Neuronal stem cell (in vitro differentiated cells): ENCODE data around the gene KIAA0319L.

Experiments used
- DNase-seq: peaks from one replicate; pipeline ENCODE4 v3.0.0-alpha.2; 2013; ENCODE audit warnings: low spot score
- H2AFZ ChIP-seq: one replicate; pipeline ENCODE4 v1.6.1; 2013; ENCODE audit warnings: mild to moderate bottlenecking, low read length, inconsistent platforms
- H2AK5ac ChIP-seq: 2 replicates; pipeline ENCODE4 v1.6.1; 2013; ENCODE audit warnings: low read depth, mild to moderate bottlenecking, inconsistent platforms, low read length, moderate library complexity, mixed read lengths
- H2BK120ac ChIP-seq: 2 replicates; pipeline ENCODE4 v1.6.1; 2013; ENCODE audit warnings: low read depth, mild to moderate bottlenecking, inconsistent platforms, low read length, moderate library complexity, mixed read lengths
- H2BK12ac ChIP-seq: one replicate; pipeline ENCODE4 v1.6.1; 2013; ENCODE audit warnings: low read length, inconsistent platforms
- H2BK15ac ChIP-seq: 2 replicates; pipeline ENCODE4 v1.6.1; 2013; ENCODE audit warnings: mild to moderate bottlenecking, low read length, inconsistent platforms, mixed read lengths
- H2BK5ac ChIP-seq: one replicate; pipeline ENCODE4 v1.6.1; 2013; ENCODE audit warnings: inconsistent platforms, mild to moderate bottlenecking, low read length, moderate library complexity
- H3K14ac ChIP-seq: one replicate; pipeline ENCODE4 v1.6.1; 2013; ENCODE audit warnings: low read length, inconsistent platforms
- H3K18ac ChIP-seq: 2 replicates; pipeline ENCODE4 v1.6.1; 2013; ENCODE audit warnings: low read length, inconsistent platforms
- H3K23ac ChIP-seq: 2 replicates; pipeline ENCODE4 v1.6.1; 2013; ENCODE audit warnings: low read depth, mild to moderate bottlenecking, mixed read lengths, low read length, inconsistent platforms; ENCODE audit not compliant: poor library complexity
- H3K27ac ChIP-seq: replicated peaks from 3 replicates; pipeline ENCODE4 v1.5.1; 2013; ENCODE audit warnings: low read length, inconsistent platforms
- H3K27me3 ChIP-seq, 3 experiments: 2 replicates each; pipeline ENCODE4 v1.6.1; 2013; ENCODE audit warnings: low read length in 3 of 3, mild to moderate bottlenecking in 2 of 3, inconsistent platforms in 1 of 3, low read depth in 1 of 3, mixed read lengths in 1 of 3, moderate library complexity in 1 of 3; ENCODE audit not compliant: control insufficient read depth in 3 of 3, insufficient read depth in 3 of 3
- H3K36me3 ChIP-seq, 2 donors: replicated peaks in 1 of 2; 2 replicates each; pipeline ENCODE4 v1.6.1; 2013; ENCODE audit warnings: low read length in 2 of 2; ENCODE audit not compliant: control insufficient read depth in 2 of 2, insufficient read depth in 2 of 2
- H3K4ac ChIP-seq: 2 replicates; pipeline ENCODE4 v1.6.1; 2013; ENCODE audit warnings: inconsistent platforms, mild to moderate bottlenecking, low read length, moderate library complexity
- H3K4me1 ChIP-seq, 2 donors: 1 replicate in 1 of 2; 2 replicates in 1 of 2; pipeline ENCODE4 v1.6.1; 2013; ENCODE audit warnings: low read length in 2 of 2, low read depth in 1 of 2; ENCODE audit not compliant: control insufficient read depth in 2 of 2, insufficient read depth in 1 of 2
- H3K4me2 ChIP-seq: one replicate; pipeline ENCODE4 v1.6.1; 2013; ENCODE audit warnings: mild to moderate bottlenecking, low read length, inconsistent platforms; ENCODE audit not compliant: insufficient read depth, poor library complexity, severe bottlenecking
- H3K4me3 ChIP-seq, 2 donors: 2 replicates each; pipeline ENCODE4 v1.5.1; 2013; ENCODE audit warnings: low read length in 2 of 2, mild to moderate bottlenecking in 2 of 2, inconsistent platforms in 1 of 2, moderate library complexity in 1 of 2
- H3K79me1 ChIP-seq: one replicate; pipeline ENCODE4 v1.6.1; 2013; ENCODE audit warnings: low read depth, mild to moderate bottlenecking, inconsistent platforms, low read length, moderate library complexity
- H3K9ac ChIP-seq: one replicate; pipeline ENCODE4 v1.6.1; 2013; ENCODE audit warnings: mild to moderate bottlenecking, low read depth, low read length, inconsistent platforms; ENCODE audit not compliant: poor library complexity
- H3K9me3 ChIP-seq, 2 donors: replicated peaks in 1 of 2; 2 replicates each; pipeline versions ENCODE3 to v1.6.1; 2013; ENCODE audit warnings: low read length in 2 of 2, mild to moderate bottlenecking in 2 of 2, inconsistent platforms in 1 of 2, low read depth in 1 of 2, mixed read lengths in 1 of 2, moderate library complexity in 1 of 2; ENCODE audit not compliant: control insufficient read depth in 2 of 2, insufficient read depth in 1 of 2
- H4K8ac ChIP-seq: one replicate; pipeline ENCODE4 v1.6.1; 2013; ENCODE audit warnings: low read depth, mild to moderate bottlenecking, inconsistent platforms, low read length, moderate library complexity
- H4K91ac ChIP-seq: one replicate; pipeline ENCODE4 v1.6.1; 2013; ENCODE audit warnings: low read length, low read depth, mild to moderate bottlenecking, inconsistent platforms; ENCODE audit not compliant: poor library complexity
- WGBS, 2 donors: extraction: QIAGEN DNeasy Blood & Tissue Kit; methylation state at CpG; one replicate each; pipeline ENCODE4 v1.1.7; 2013; ENCODE audit warnings: missing lambda C conversion rate in 2 of 2, mixed read lengths in 1 of 2; ENCODE audit not compliant: insufficient read length in 2 of 2, insufficient replicate concordance in 1 of 2; ENCODE audit errors: extremely low coverage in 2 of 2; 5-methylcytosine and 5-hydroxymethylcytosine counted together

The KIAA0319L gene

GRCh38 chr1:35506960-35507912, 50.0 kb downstream of the KIAA0319L start:
- Histone ChIP-seq H3K27me3 (no peaks in the 10 kb centered on the region), H3K18ac (no peak overlapping the region), H3K23ac (no peak overlapping the region), H3K4me1 (no peaks in the 10 kb centered on the region), H2AK5ac (no peak overlapping the region), H4K8ac (no peak overlapping the region), H3K4me2 (no peak overlapping the region), H3K9ac (no peak overlapping the region), H3K4me3 (no peak overlapping the region), H3K79me1 (no peaks in the 10 kb centered on the region), H3K4ac (no peak overlapping the region), H3K14ac (no peak overlapping the region), H2AFZ (no peak overlapping the region), H4K91ac (no peak overlapping the region), H2BK120ac (no peak overlapping the region), H2BK12ac (no peak overlapping the region), H2BK15ac (no peak overlapping the region), H3K9me3 (peaks cover 0 to 13% of the 10 kb centered on the region in 2 donors), H2BK5ac (no peak overlapping the region), H3K36me3 (peaks cover 2 to 24% of the 10 kb centered on the region in 2 donors), H3K27ac (no peak overlapping the region)
- DNase-seq: no peak
- whole genome bisulfite sequencing, 2 donors: no CpG with 5 or more reads among the region's 3 CpGs

- no peak overlapping the region for H2BK15ac ChIP-seq
- no peak overlapping the region for H3K23ac ChIP-seq
- no peak overlapping the region for H3K14ac ChIP-seq
- H3K4ac ChIP-seq: no peak overlapping the region
- H2AK5ac ChIP-seq: no peak overlapping the region
- no peak overlapping the region for H3K27ac ChIP-seq
- no peak overlapping the region for H2BK5ac ChIP-seq
- H4K91ac ChIP-seq: no peak overlapping the region
- H2AFZ ChIP-seq: no peak overlapping the region
- H3K36me3 ChIP-seq: peaks cover 2 to 24% of the 10 kb centered on the region in 2 donors
- no peak overlapping the region for H4K8ac ChIP-seq
- H3K18ac ChIP-seq: no peak overlapping the region
- no peak overlapping the region for H3K9ac ChIP-seq
- WGBS, 2 donors: no CpG with 5 or more reads among the region's 4 CpGs
- no peaks in the 10 kb centered on the region for H3K27me3 ChIP-seq
- H2BK12ac ChIP-seq: no peak overlapping the region
- H3K79me1 ChIP-seq: no peaks in the 10 kb centered on the region
- peaks cover 0 to 8% of the 10 kb centered on the region in 2 donors for H3K9me3 ChIP-seq
- DNase-seq: no peak
- no peak overlapping the region for H2BK120ac ChIP-seq
- H3K4me2 ChIP-seq: no peak overlapping the region
- H3K4me3 ChIP-seq: no peak overlapping the region
- no peaks in the 10 kb centered on the region for H3K4me1 ChIP-seq
Measured at GRCh38 chr1:35505911-35506798, 51.0 kb downstream of the KIAA0319L start.

- Histone ChIP-seq H4K8ac (no peak overlapping the region), H3K4me1 (peaks cover 0 to 10% of the 10 kb centered on the region in 2 donors), H2AFZ (no peak overlapping the region), H3K27me3 (no peaks in the 10 kb centered on the region), H2BK120ac (no peak overlapping the region), H3K79me1 (no peaks in the 10 kb centered on the region), H3K9ac (no peak overlapping the region), H2BK15ac (no peak overlapping the region), H3K23ac (no peak overlapping the region), H3K27ac (no peak overlapping the region), H3K9me3 (no peaks in the 10 kb centered on the region), H3K18ac (no peak overlapping the region), H2BK12ac (no peak overlapping the region), H3K4ac (no peak overlapping the region), H3K36me3 (peaks cover 0 to 26% of the 10 kb centered on the region in 2 donors), H2AK5ac (no peak overlapping the region), H3K4me3 (no peak overlapping the region), H2BK5ac (no peak overlapping the region), H4K91ac (no peak overlapping the region), H3K14ac (no peak overlapping the region), H3K4me2 (no peak overlapping the region)
- no CpG with 5 or more reads among the region's 2 CpGs for WGBS, 2 donors
- DNase-seq: no peak
Measured at GRCh38 chr1:35502242-35502641, 55.0 kb downstream of the KIAA0319L start.

- Histone ChIP-seq H2BK15ac (no peak overlapping the region), H3K18ac (no peak overlapping the region), H2BK12ac (no peak overlapping the region), H4K8ac (no peak overlapping the region), H3K4me2 (no peak overlapping the region), H3K9ac (no peak overlapping the region), H3K27ac (no peak overlapping the region), H2AFZ (no peak overlapping the region), H3K4me3 (no peak overlapping the region), H3K79me1 (no peaks in the 10 kb centered on the region), H3K27me3 (no peaks in the 10 kb centered on the region), H2BK5ac (no peak overlapping the region), H3K23ac (no peak overlapping the region), H3K4me1 (peaks cover 0 to 10% of the 10 kb centered on the region in 2 donors), H3K9me3 (no peaks in the 10 kb centered on the region), H3K36me3 (peaks cover 0 to 8% of the 10 kb centered on the region in 2 donors), H4K91ac (no peak overlapping the region), H3K4ac (no peak overlapping the region), H3K14ac (no peak overlapping the region), H2AK5ac (no peak overlapping the region), H2BK120ac (no peak overlapping the region)
- no CpG with 5 or more reads among the region's 2 CpGs for WGBS, 2 donors
- no peak for DNase-seq
Measured at GRCh38 chr1:35500439-35500838, 56.8 kb downstream of the KIAA0319L start.
